Left renal cortex interstitium (tissue), 4 donors: Measurements from ENCODE around the gene TMEM243. TPM values are rescaled to one million over a fixed set of nuclear protein-coding genes. Genes with fewer than 3 reads are reported as not detected.
"Not testable (repeated sequence)": the region's sequence is repeated elsewhere in the genome, so short reads cannot be mapped to it uniquely, and the experiment has no call there.

ENCODE experiments used
- DNase-seq, 4 donors: peaks; one replicate each; pipeline ENCODE4 v3.0.0-alpha.2; 2013; ENCODE audit warnings: low read depth in 4 of 4, low spot score in 2 of 4, missing footprints in 1 of 4
- polyA plus RNA-seq, 4 donors: library from polyadenylated mRNA; unstranded; fragments of 120-200 nt; gene quantifications; one replicate each; pipeline ENCODE4 v1.2.1, GENCODE V29; 2013; ENCODE audit not compliant: insufficient read length in 4 of 4

TMEM243 gene
- polyA plus RNA-seq, 4 donors = 39.7 to 44.6 (median 41.5) TPM

- DNase-seq = no peak
These were observed 6.3 kb downstream of the TMEM243 start for GRCh38 chr7:87213252-87213651.

GRCh38 chr7:87212498-87212897 is 7.0 kb downstream of the TMEM243 start:
- DNase-seq = no peak

- no peak for DNase-seq
These were observed 9.0 kb downstream of the TMEM243 start for GRCh38 chr7:87210506-87210905.

- DNase-seq = no peak
These were observed 10.1 kb downstream of the TMEM243 start for GRCh38 chr7:87209295-87209924.

GRCh38 chr7:87206361-87206760 is 13.2 kb downstream of the TMEM243 start:
- DNase-seq = no peak

GRCh38 chr7:87205701-87206100 is 13.8 kb downstream of the TMEM243 start:
- DNase-seq = not testable (repeated sequence)

GRCh38 chr7:87204933-87205332 is 14.6 kb downstream of the TMEM243 start:
- no peak for DNase-seq

- DNase-seq = not testable (repeated sequence)
These were observed 15.6 kb downstream of the TMEM243 start for GRCh38 chr7:87203929-87204328.

GRCh38 chr7:87202705-87203104 is 16.8 kb downstream of the TMEM243 start:
- DNase-seq = no peak

GRCh38 chr7:87202208-87202607 is 17.3 kb downstream of the TMEM243 start:
- DNase-seq = no peak

- DNase-seq = no peak
These were observed 19.7 kb downstream of the TMEM243 start for GRCh38 chr7:87199700-87200450.

GRCh38 chr7:87199241-87199640 is 20.3 kb downstream of the TMEM243 start:
- no peak for DNase-seq

- no peak for DNase-seq
These were observed 25.6 kb downstream of the TMEM243 start for GRCh38 chr7:87193912-87194311.

- DNase-seq = no peak
These were observed 26.6 kb downstream of the TMEM243 start for GRCh38 chr7:87192784-87193487.

GRCh38 chr7:87190783-87191182 is 28.7 kb downstream of the TMEM243 start:
- DNase-seq = no peak

- DNase-seq = no peak
These were observed 30.6 kb downstream of the TMEM243 start for GRCh38 chr7:87188930-87189329.

- no peak for DNase-seq
These were observed 32.4 kb downstream of the TMEM243 start for GRCh38 chr7:87187120-87187519.

- DNase-seq = no peak
These were observed 40.4 kb downstream of the TMEM243 start for GRCh38 chr7:87179180-87179579.

- DNase-seq = no peak
These were observed 41.2 kb downstream of the TMEM243 start for GRCh38 chr7:87178320-87178719.

GRCh38 chr7:87173471-87173870 is 46.1 kb downstream of the TMEM243 start:
- no peak for DNase-seq

GRCh38 chr7:87171282-87171934 is 48.1 kb downstream of the TMEM243 start:
- DNase-seq = no peak
